Measurements from ENCODE around the gene SLC25A10.

GRCh38 chr17:81707725-81708646, 4.1 kb upstream of the SLC25A10 start:
- TF ChIP-seq CTCF (conservative IDR thresholded peaks at IDR 0.05; ENCODE audit: low read depth, low read length) (no peak), EZH2 (IDR thresholded peaks at IDR 0.05; ENCODE audit: borderline replicate concordance, low read depth, low read length, poor library complexity, severe bottlenecking) (no peak)

Data from A673 (cell line).